H1 (cell line): ENCODE results near the gene HSPA12A. TPM values are rescaled to one million over a fixed set of nuclear protein-coding genes. Genes with fewer than 3 reads are reported as not detected.

Source experiments
- CTCF ChIA-PET: fragments of 300-600 bp; sonication (Branson Sonifier 250); formaldehyde crosslinking; loops from one replicate; lab custom pipeline; 2021; ENCODE audit not compliant: partially characterized antibody; lab: Charles Lee
- POLR2A ChIA-PET: fragments of 300-600 bp; sonication (Branson Sonifier 250); formaldehyde crosslinking; loops from one replicate; lab custom pipeline; 2021; ENCODE audit warnings: inconsistent platforms; ENCODE audit not compliant: partially characterized antibody; lab: Charles Lee
- DNase-seq, 2 experiments: peaks; one replicate each; pipeline versions ENCODE4 v3.0.0 to v3.0.0-alpha.2; 2010 to 2022; ENCODE audit warnings: low spot score in 2 of 2, low read depth in 1 of 2, mixed read lengths in 1 of 2
- FAIRE-seq: peaks from 2 replicates; lab custom pipeline; 2011; peaks lifted over from hg19 to GRCh38; lab: Jason Lieb, UNC
- H2AFZ ChIP-seq: 2 replicates; pipeline ENCODE4 v1.8.1; 2012; ENCODE audit warnings: low read length, inconsistent platforms
- H2AK5ac ChIP-seq: 2 replicates; pipeline ENCODE4 v1.6.1; 2013; ENCODE audit warnings: low read depth, low read length
- H2BK120ac ChIP-seq: replicated peaks from 2 replicates; pipeline ENCODE3; 2013; ENCODE audit warnings: low read depth, low read length, inconsistent platforms
- H2BK12ac ChIP-seq: 2 replicates; pipeline ENCODE4 v1.6.1; 2013; ENCODE audit warnings: low read depth, low read length
- H2BK15ac ChIP-seq: 2 replicates; pipeline ENCODE4 v1.6.1; 2013; ENCODE audit warnings: low read length
- H2BK20ac ChIP-seq: 2 replicates; pipeline ENCODE4 v1.6.1; 2013; ENCODE audit warnings: low read length
- H2BK5ac ChIP-seq: 2 replicates; pipeline ENCODE4 v1.6.1; 2013; ENCODE audit warnings: low read depth, low read length
- H3K14ac ChIP-seq: 2 replicates; pipeline ENCODE4 v1.6.1; 2013; ENCODE audit warnings: inconsistent platforms; ENCODE audit not compliant: insufficient read length
- H3K18ac ChIP-seq: 2 replicates; pipeline ENCODE4 v1.6.1; 2013; ENCODE audit warnings: low read length; ENCODE audit errors: extremely low read depth
- H3K23ac ChIP-seq: 2 replicates; pipeline ENCODE4 v1.6.1; 2013; ENCODE audit warnings: inconsistent platforms; ENCODE audit not compliant: insufficient read length
- H3K23me2 ChIP-seq: 2 replicates; pipeline ENCODE4 v1.6.1; 2013; ENCODE audit warnings: low read depth, low read length
- H3K27ac ChIP-seq: 2 replicates; pipeline ENCODE4 v1.6.1; 2011; ENCODE audit warnings: low read depth, low read length, inconsistent platforms
- H3K27me3 ChIP-seq, 4 experiments: replicated peaks in 1 of 4; 1 replicate in 1 of 4; 2 replicates in 3 of 4; pipeline versions ENCODE4 v1.6.1 to v1.8.1; 2011 to 2013; ENCODE audit warnings: low read length in 3 of 4, mild to moderate bottlenecking in 3 of 4, inconsistent platforms in 2 of 4, mixed read lengths in 2 of 4, moderate library complexity in 1 of 4; ENCODE audit not compliant: control insufficient read depth in 3 of 4, insufficient read depth in 3 of 4; ENCODE audit errors: extremely low read depth in 1 of 4
- H3K36me3 ChIP-seq, 4 experiments: 2 replicates each; pipeline versions ENCODE4 v1.6.1 to v1.8.1; 2011 to 2013; ENCODE audit warnings: mild to moderate bottlenecking in 4 of 4, low read length in 3 of 4, moderate library complexity in 2 of 4, control low read depth in 1 of 4, inconsistent platforms in 1 of 4; ENCODE audit not compliant: insufficient read depth in 4 of 4, control insufficient read depth in 2 of 4
- H3K4ac ChIP-seq: replicated peaks from 2 replicates; pipeline ENCODE3; 2013; ENCODE audit warnings: low read length, low read depth, mixed read lengths, inconsistent platforms; ENCODE audit not compliant: insufficient read length
- H3K4me1 ChIP-seq, 4 experiments: replicated peaks in 1 of 4; 1 replicate in 1 of 4; 2 replicates in 3 of 4; pipeline versions ENCODE4 v1.6.1 to v1.8.1; 2011 to 2013; ENCODE audit warnings: low read length in 3 of 4, inconsistent platforms in 2 of 4, mixed read lengths in 1 of 4; ENCODE audit not compliant: insufficient read depth in 4 of 4, control insufficient read depth in 3 of 4
- H3K4me2 ChIP-seq, 2 experiments: 2 replicates each; pipeline versions ENCODE4 v1.6.1 to v1.8.1; 2011 to 2013; ENCODE audit warnings: low read depth in 2 of 2, low read length in 2 of 2, control low read depth in 1 of 2, inconsistent platforms in 1 of 2, mild to moderate bottlenecking in 1 of 2; ENCODE audit not compliant: insufficient read depth in 1 of 2
- H3K4me3 ChIP-seq, 4 experiments: fragments of 200-600, 300-600 bp in 1 of 4; sonication (generic), shearing (Covaris generic), sonication (Bioruptor Twin) in 1 of 4; 2 replicates each; pipeline versions ENCODE4 v1.5.1 to v1.8.1; 2011 to 2016; ENCODE audit warnings: low read length in 4 of 4, low read depth in 3 of 4, control low read depth in 2 of 4, inconsistent platforms in 2 of 4, mild to moderate bottlenecking in 2 of 4, mixed read lengths in 1 of 4, moderate library complexity in 1 of 4; ENCODE audit not compliant: insufficient read depth in 2 of 4; ENCODE audit errors: extremely low read depth in 1 of 4
- H3K56ac ChIP-seq: replicated peaks from 2 replicates; pipeline ENCODE3; 2013; ENCODE audit warnings: low read depth, mild to moderate bottlenecking, mixed read lengths, low read length, inconsistent platforms; ENCODE audit not compliant: insufficient read length
- H3K79me1 ChIP-seq: 2 replicates; pipeline ENCODE4 v1.6.1; 2013; ENCODE audit warnings: low read depth, low read length, control low read depth
- H3K79me2 ChIP-seq, 2 experiments: 2 replicates each; pipeline versions ENCODE4 v1.6.1 to v1.8.1; 2012 to 2013; ENCODE audit warnings: low read length in 2 of 2, mild to moderate bottlenecking in 2 of 2, inconsistent platforms in 1 of 2; ENCODE audit not compliant: insufficient read depth in 2 of 2, control insufficient read depth in 1 of 2
- H3K9ac ChIP-seq, 4 experiments: replicated peaks in 1 of 4; 1 replicate in 1 of 4; 2 replicates in 3 of 4; pipeline versions ENCODE4 v1.6.1 to v1.8.1; 2011 to 2013; ENCODE audit warnings: low read depth in 3 of 4, low read length in 3 of 4, control low read depth in 2 of 4, mild to moderate bottlenecking in 2 of 4, moderate library complexity in 2 of 4, inconsistent platforms in 1 of 4; ENCODE audit errors: extremely low read depth in 1 of 4
- H3K9me3 ChIP-seq, 2 experiments: 2 replicates each; pipeline versions ENCODE4 v1.6.1 to v1.8.1; 2012 to 2013; ENCODE audit warnings: mild to moderate bottlenecking in 2 of 2, moderate library complexity in 2 of 2, control low read depth in 1 of 2, inconsistent platforms in 1 of 2, low read depth in 1 of 2, low read length in 1 of 2, mixed read lengths in 1 of 2; ENCODE audit not compliant: insufficient read depth in 2 of 2
- H4K20me1 ChIP-seq, 2 experiments: replicated peaks in 1 of 2; 2 replicates each; pipeline versions ENCODE3 to v1.8.1; 2011 to 2013; ENCODE audit warnings: inconsistent platforms in 2 of 2, low read length in 2 of 2, mild to moderate bottlenecking in 1 of 2; ENCODE audit not compliant: insufficient read depth in 2 of 2, control insufficient read depth in 1 of 2
- H4K5ac ChIP-seq: 2 replicates; pipeline ENCODE4 v1.6.1; 2013; ENCODE audit warnings: low read length, low read depth, mixed read lengths, inconsistent platforms; ENCODE audit not compliant: insufficient read length
- H4K8ac ChIP-seq: 2 replicates; pipeline ENCODE4 v1.8.0; 2013; ENCODE audit warnings: mild to moderate bottlenecking, moderate library complexity, low read length, inconsistent platforms; ENCODE audit not compliant: insufficient read depth; ENCODE audit errors: extremely low read depth
- H4K91ac ChIP-seq: replicated peaks from 2 replicates; pipeline ENCODE3; 2013; ENCODE audit warnings: low read length, mixed read lengths, inconsistent platforms; ENCODE audit not compliant: insufficient read length
- ASH2L ChIP-seq: fragments of 200-600, 300-600 bp; sonication (generic); IDR thresholded peaks from one replicate; pipeline ENCODE4 v1.7.1; 2017; ENCODE audit warnings: low read length
- BCL11A ChIP-seq, 2 experiments: IDR thresholded peaks; one replicate each; pipeline ENCODE4 v1.6.1; 2011; ENCODE audit warnings: low read depth in 2 of 2, low read length in 2 of 2, mild to moderate bottlenecking in 2 of 2
- CBX5 ChIP-seq: fragments of 300-800, 300-1000 bp; sonication (generic); IDR thresholded peaks from 2 replicates; pipeline ENCODE4 v1.7.1; 2016; ENCODE audit warnings: antibody characterized with exemption, low read length, low read depth
- CEBPB ChIP-seq: IDR thresholded peaks from 2 replicates; pipeline ENCODE4 v1.6.1; 2012; ENCODE audit warnings: low read depth, low read length
- EZH2 ChIP-seq: fragments of 200-600 bp; sonication (generic); IDR thresholded peaks from 2 replicates; pipeline ENCODE4 v1.7.1; 2012; ENCODE audit warnings: low read depth, mild to moderate bottlenecking, moderate library complexity, low read length, inconsistent platforms; ENCODE audit not compliant: severe bottlenecking
- GABPA ChIP-seq: IDR thresholded peaks from 2 replicates; pipeline ENCODE4 v1.6.1; 2011; ENCODE audit warnings: mild to moderate bottlenecking, low read length, moderate library complexity, borderline replicate concordance; ENCODE audit not compliant: insufficient read depth
- GTF2F1 ChIP-seq: IDR thresholded peaks from 2 replicates; pipeline ENCODE4 v1.6.1; 2012; ENCODE audit warnings: low read depth, low read length, improper control_type of control experiment, borderline replicate concordance
- JUND ChIP-seq: IDR thresholded peaks from 2 replicates; pipeline ENCODE4 v1.6.1; 2011; ENCODE audit warnings: mild to moderate bottlenecking, improper control_type of control experiment, low read length
- POU5F1 ChIP-seq: IDR thresholded peaks from 2 replicates; pipeline ENCODE4 v1.6.1; 2011; ENCODE audit warnings: low read depth, mild to moderate bottlenecking, low read length, moderate library complexity
- SAP30 ChIP-seq: fragments of 300-600 bp; sonication (generic); IDR thresholded peaks from 2 replicates; pipeline ENCODE4 v1.7.1; 2012; ENCODE audit warnings: low read length, moderate library complexity, mild to moderate bottlenecking, inconsistent platforms; ENCODE audit not compliant: insufficient read depth, insufficient replicate concordance
- SP4 ChIP-seq: IDR thresholded peaks from 2 replicates; pipeline ENCODE4 v1.6.1; 2012; ENCODE audit warnings: low read length, inconsistent platforms
- SRF ChIP-seq: IDR thresholded peaks from 2 replicates; pipeline ENCODE4 v1.6.1; 2011; ENCODE audit warnings: mild to moderate bottlenecking, low read depth, low read length, moderate library complexity
- TEAD4 ChIP-seq: IDR thresholded peaks from 2 replicates; pipeline ENCODE4 v1.6.1; 2012; ENCODE audit warnings: low read depth, low read length, inconsistent platforms, mixed read lengths
- YY1 ChIP-seq: IDR thresholded peaks from 2 replicates; pipeline ENCODE4 v1.6.1; 2011; ENCODE audit warnings: low read depth, mild to moderate bottlenecking, low read length
- WGBS, 2 experiments: shearing (Covaris generic) in 1 of 2; methylation state at CpG; one replicate each; pipeline versions ENCODE4 v1.1.6 to v1.1.7; 2013 to 2015; ENCODE audit warnings: low lambda C conversion rate in 2 of 2, mixed read lengths in 2 of 2, inconsistent platforms in 1 of 2, low coverage in 1 of 2, missing lambda C conversion rate in 1 of 2; ENCODE audit not compliant: insufficient replicate concordance in 2 of 2, insufficient coverage in 1 of 2, insufficient read length in 1 of 2; ENCODE audit errors: extremely low coverage in 1 of 2, missing lambda C conversion rate in 1 of 2; 5-methylcytosine and 5-hydroxymethylcytosine counted together
- polyA plus RNA-seq, 7 experiments: library from polyadenylated mRNA; depleted of rRNA in 3 of 7; stranded (reverse) in 5 of 7; unstranded in 2 of 7; fragments of >200 nt in 5 of 7; fragments of 200-250 nt in 2 of 7; gene quantifications; 1 replicate in 5 of 7; 2 replicates in 1 of 7; 4 replicates in 1 of 7; pipeline versions ENCODE4 v1.2.1 to v1.2.3, GENCODE V29; 2011 to 2013; ENCODE audit warnings: missing spikeins in 2 of 7, mixed read lengths in 2 of 7
- total RNA-seq: library from RNA; stranded (reverse); fragmentation: NEBNext Ultra II Directional; extraction: Animal tissue kit (Norgen Biotek cat#: 25700); gene quantifications from 2 replicates; pipeline ENCODE4 v1.2.1, GENCODE V29; 2021
- TF ChIP-seq, protein P1 (sequence below): IDR thresholded peaks from 2 replicates; pipeline ENCODE4 v1.6.1; 2012; ENCODE audit warnings: inconsistent platforms

HSPA12A gene
- total and polyA plus RNA-seq, 2 of the 8 experiments (the other 6 are each of a cell fraction or from before 2014, with no cell fraction given): 3.1 to 6.9 TPM

DNA sequence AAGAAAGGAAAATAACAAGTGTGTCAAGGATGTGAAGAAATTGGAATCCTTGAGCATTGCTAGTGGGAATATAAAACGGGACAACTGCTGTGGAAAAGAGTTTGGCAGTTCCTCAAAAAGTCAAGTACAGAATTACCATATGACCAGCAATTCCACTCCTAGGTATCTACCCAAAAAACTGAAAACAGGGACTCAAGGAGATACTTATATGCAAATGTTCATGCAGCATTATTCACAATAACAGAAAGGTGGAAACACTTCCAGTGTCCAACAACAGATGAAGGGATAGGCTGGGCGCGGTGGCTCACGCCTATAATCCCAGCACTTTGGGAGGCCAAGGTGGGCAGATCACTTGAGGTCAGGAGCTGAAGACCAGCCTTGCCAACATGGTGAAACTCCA, 33.5 kb downstream of the HSPA12A start:
- Histone ChIP-seq H2BK120ac (no peak overlapping the region), H3K27me3 (no peaks in the 10 kb centered on the region), H3K36me3 (no peaks in the 10 kb centered on the region), H2BK5ac (no peak overlapping the region), H3K9ac (no peak overlapping the region), H2BK20ac (no peak overlapping the region), H3K4ac (no peak overlapping the region), H3K4me3 (no peak overlapping the region), H2AFZ (no peak overlapping the region), H3K56ac (no peak overlapping the region), H3K4me2 (no peak overlapping the region), H4K91ac (no peak overlapping the region), H3K23me2 (peaks cover 1% of the 10 kb centered on the region; the same call in 1 of the 2 replicates), H2BK12ac (no peak overlapping the region), H3K14ac (no peak overlapping the region), H3K18ac (no peak overlapping the region), H2AK5ac (no peak overlapping the region), H3K9me3 (no peaks in the 10 kb centered on the region), H3K79me1 (no peaks in the 10 kb centered on the region)
- FAIRE-seq: no peak
- 80% methylated on average over 4 of the region's 4 CpGs; no CpG with 5 or more reads in 1 of the 2 experiments for WGBS, 2 experiments
- DNase-seq: no peak
- POLR2A ChIA-PET: no interaction called here
- TF ChIP-seq EZH2 (no peak), POU5F1 (no peak), CBX5 (no peak), CEBPB (no peak), SAP30 (no peak), GABPA (no peak), SP4 (no peak), BCL11A (IDR thresholded peaks at IDR 0.05; ENCODE audit: low read depth in 2 of 2, low read length in 2 of 2) (no peak), YY1 (no peak), JUND (no peak), TEAD4 (no peak), ASH2L (no peak), GTF2F1 (no peak), SRF (no peak)
- TF ChIP-seq, protein P1, sequence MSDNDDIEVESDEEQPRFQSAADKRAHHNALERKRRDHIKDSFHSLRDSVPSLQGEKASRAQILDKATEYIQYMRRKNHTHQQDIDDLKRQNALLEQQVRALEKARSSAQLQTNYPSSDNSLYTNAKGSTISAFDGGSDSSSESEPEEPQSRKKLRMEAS: no peak
- TF ChIP-seq, all 59 proteins: peak for 0
- H2BK15ac ChIP-seq: no peak overlapping the region
- no peaks in the 10 kb centered on the region for H3K79me2 ChIP-seq
- no peak overlapping the region for H3K27ac ChIP-seq
- no peak overlapping the region for H4K8ac ChIP-seq
- H4K20me1 ChIP-seq: no peaks in the 10 kb centered on the region
- no peak overlapping the region for H4K5ac ChIP-seq
- CTCF ChIA-PET: interaction anchor here (0.7 kb wide), 1 partner anchor 642 kb away, joined by 3 read pairs; no protein-coding TSS in a partner anchor
- no peak overlapping the region for H3K23ac ChIP-seq
- peaks cover 4 to 14% (median 10%) of the 10 kb centered on the region in 4 experiments for H3K4me1 ChIP-seq
